BJ (cell line): Measurements from ENCODE around the gene CLBA1. TPM values are rescaled to one million over a fixed set of nuclear protein-coding genes. Genes with fewer than 3 reads are reported as not detected.

Experiments
- CTCF ChIA-PET: fragments of 350-600 bp; formaldehyde crosslinking; extraction: SDS; loops from one replicate; lab custom pipeline; 2021; ENCODE audit warnings: antibody characterized with exemption, inconsistent platforms; lab: Yijun Ruan, JAX
- POLR2A ChIA-PET: fragments of 300-600 bp; sonication (Branson Sonifier 250); formaldehyde crosslinking; extraction: SDS; loops from one replicate; lab custom pipeline; 2021; ENCODE audit warnings: antibody characterized with exemption; lab: Charles Lee
- DNase-seq: peaks from one replicate; pipeline ENCODE4 v3.0.0-alpha.2; 2011; ENCODE audit warnings: low read depth
- H3K27me3 ChIP-seq: 2 replicates; pipeline ENCODE4 v1.6.0; 2011; ENCODE audit warnings: low read length; ENCODE audit not compliant: control insufficient read depth, insufficient read depth
- H3K36me3 ChIP-seq: 2 replicates; pipeline ENCODE4 v1.5.1; 2011; ENCODE audit warnings: low read length; ENCODE audit not compliant: control insufficient read depth, insufficient read depth
- H3K4me3 ChIP-seq: 2 replicates; pipeline ENCODE4 v1.5.1; 2011; ENCODE audit warnings: low read depth, mild to moderate bottlenecking, control low read depth, low read length
- CTCF ChIP-seq: IDR thresholded peaks from 2 replicates; pipeline ENCODE4 v1.5.1; 2011; ENCODE audit warnings: low read depth, mild to moderate bottlenecking, control low read depth, inconsistent platforms, low read length, moderate library complexity; ENCODE audit not compliant: insufficient read depth
- polyA plus RNA-seq: library from polyadenylated mRNA; depleted of rRNA; stranded (reverse); fragments of >200 nt; gene quantifications from 2 replicates; pipeline ENCODE4 v1.2.3, GENCODE V29; 2011

CLBA1 gene
- polyA plus RNA-seq, 1 experiment, result 5.9 TPM

DNA sequence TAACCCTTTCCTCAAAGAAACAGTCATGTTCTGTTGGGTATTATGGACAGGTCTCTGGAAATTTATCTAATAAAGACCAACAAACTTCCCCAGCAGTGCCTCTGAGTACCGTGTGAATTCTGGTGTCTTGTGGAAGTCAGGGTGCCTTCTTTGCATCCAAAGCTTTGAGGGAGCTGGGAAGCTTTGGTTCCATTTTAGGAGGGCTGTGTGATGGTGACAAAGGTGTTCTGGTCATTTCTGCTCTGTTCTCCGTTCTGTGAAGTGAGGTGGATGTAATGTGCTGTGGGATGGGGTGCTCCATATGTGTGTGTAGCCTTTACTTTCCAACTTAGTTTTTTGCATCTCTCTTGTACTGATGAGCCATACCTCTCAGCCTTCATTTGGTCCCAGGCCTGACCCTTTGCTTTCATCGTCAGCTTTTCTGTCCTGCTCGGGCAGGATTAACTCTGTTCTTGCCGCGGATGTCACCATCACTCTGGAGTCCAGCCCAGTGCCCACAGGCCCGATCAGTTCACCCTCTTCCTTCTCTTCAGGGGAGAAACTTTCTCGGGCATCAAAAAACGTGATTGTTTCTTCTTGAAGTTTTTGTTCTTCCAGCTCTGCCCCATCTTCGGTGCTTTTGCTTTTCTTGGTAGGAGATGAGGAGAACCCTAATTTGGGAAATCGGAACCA lies 47.8 kb upstream of the CLBA1 start:
- Histone ChIP-seq H3K36me3 (peaks cover 2% of the 10 kb centered on the region; the same call in 1 of the 2 replicates), H3K4me3 (no peak overlapping the region), H3K27me3 (peaks cover 3% of the 10 kb centered on the region; the same call in 1 of the 2 replicates)
- CTCF ChIA-PET, result interaction anchor here (1.2 to 6.2 kb wide), 4 partner anchors 14 to 126 kb away, joined by 3 to 42 read pairs (median 4); no protein-coding TSS in a partner anchor
- POLR2A ChIA-PET, result interaction anchor here (0.7 kb wide), 1 partner anchor 22 kb away, joined by 4 read pairs; no protein-coding TSS in a partner anchor
- TF ChIP-seq CTCF, result no peak
- DNase-seq, result no peak

GRCh38 chr14:104938436-104938835 lies 47.2 kb upstream of the CLBA1 start:
- CTCF ChIA-PET, result interaction anchor here (1.2 to 6.2 kb wide), 4 partner anchors 13 to 125 kb away, joined by 3 to 42 read pairs (median 4); no protein-coding TSS in a partner anchor
- Histone ChIP-seq H3K36me3 (peaks cover 2% of the 10 kb centered on the region; the same call in 1 of the 2 replicates), H3K4me3 (no peak overlapping the region), H3K27me3 (peaks cover 3% of the 10 kb centered on the region; the same call in 1 of the 2 replicates)
- POLR2A ChIA-PET, result no interaction called here
- no peak for TF ChIP-seq CTCF
- no peak for DNase-seq

- ChIA-PET POLR2A (no interaction called here), CTCF (interaction anchor here (1.2 to 2.1 kb wide), 4 partner anchors 10 to 125 kb away, joined by 3 to 5 read pairs (median 4); no protein-coding TSS in a partner anchor)
- Histone ChIP-seq H3K36me3 (peaks cover 2% of the 10 kb centered on the region; the same call in 1 of the 2 replicates), H3K4me3 (no peak overlapping the region), H3K27me3 (peaks cover 3% of the 10 kb centered on the region; the same call in 1 of the 2 replicates)
- DNase-seq, result no peak
- TF ChIP-seq CTCF, result no peak
These were observed 46.6 kb upstream of the CLBA1 start for GRCh38 chr14:104938960-104939359.

GRCh38 chr14:104939666-104940410 lies 45.8 kb upstream of the CLBA1 start:
- DNase-seq, result no peak
- CTCF ChIA-PET, result interaction anchor here (0.8 to 2.1 kb wide), 4 partner anchors 10 to 107 kb away, joined by 3 to 6 read pairs (median 4); no protein-coding TSS in a partner anchor
- no peaks in the 10 kb centered on the region for H3K27me3 ChIP-seq
- peaks cover 2% of the 10 kb centered on the region; the same call in 1 of the 2 replicates for H3K36me3 ChIP-seq
- POLR2A ChIA-PET, result no interaction called here
- H3K4me3 ChIP-seq, result no peak overlapping the region
- TF ChIP-seq CTCF, result no peak
